Neural progenitor cell (in vitro differentiated cells): ENCODE results near the gene RAPGEF4.

ENCODE experiments used
- EZH2 ChIP-seq: fragments of 200-600 bp; sonication (generic); IDR thresholded peaks from 2 replicates; pipeline ENCODE4 v1.6.1; 2017; ENCODE audit warnings: antibody characterized with exemption, mild to moderate bottlenecking, moderate library complexity
- EZH2phosphoT487 ChIP-seq: fragments of 200-600 bp; sonication (generic); IDR thresholded peaks from 2 replicates; pipeline ENCODE4 v1.6.1; 2017; ENCODE audit warnings: antibody characterized with exemption
- TF ChIP-seq, protein P1 (sequence below): fragments of 200-600 bp; sonication (generic); IDR thresholded peaks from 2 replicates; pipeline ENCODE4 v1.5.1; 2017; ENCODE audit warnings: antibody characterized with exemption, mild to moderate bottlenecking

DNA sequence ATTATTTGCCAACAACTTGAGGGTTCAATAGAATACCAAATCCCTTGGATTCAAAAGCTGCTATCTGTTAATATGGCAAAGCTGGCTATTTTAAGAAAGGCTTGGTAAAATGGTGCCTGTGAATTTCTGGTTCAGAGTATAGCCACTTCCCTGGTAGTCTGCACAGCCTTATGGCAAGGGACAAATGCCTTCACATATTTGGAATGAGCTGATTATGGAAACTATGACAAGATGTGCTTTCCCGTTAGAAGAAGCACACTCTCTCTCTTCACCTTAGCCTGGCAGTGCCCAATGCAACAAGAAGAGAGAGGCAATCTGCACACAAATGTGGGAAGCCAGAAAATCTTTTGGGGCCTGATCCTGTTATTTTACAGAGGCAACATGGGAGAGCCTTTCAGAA, 292.5 kb downstream of the RAPGEF4 start:
- TF ChIP-seq EZH2phosphoT487 (no peak), EZH2 (no peak)
- TF ChIP-seq, protein P1, sequence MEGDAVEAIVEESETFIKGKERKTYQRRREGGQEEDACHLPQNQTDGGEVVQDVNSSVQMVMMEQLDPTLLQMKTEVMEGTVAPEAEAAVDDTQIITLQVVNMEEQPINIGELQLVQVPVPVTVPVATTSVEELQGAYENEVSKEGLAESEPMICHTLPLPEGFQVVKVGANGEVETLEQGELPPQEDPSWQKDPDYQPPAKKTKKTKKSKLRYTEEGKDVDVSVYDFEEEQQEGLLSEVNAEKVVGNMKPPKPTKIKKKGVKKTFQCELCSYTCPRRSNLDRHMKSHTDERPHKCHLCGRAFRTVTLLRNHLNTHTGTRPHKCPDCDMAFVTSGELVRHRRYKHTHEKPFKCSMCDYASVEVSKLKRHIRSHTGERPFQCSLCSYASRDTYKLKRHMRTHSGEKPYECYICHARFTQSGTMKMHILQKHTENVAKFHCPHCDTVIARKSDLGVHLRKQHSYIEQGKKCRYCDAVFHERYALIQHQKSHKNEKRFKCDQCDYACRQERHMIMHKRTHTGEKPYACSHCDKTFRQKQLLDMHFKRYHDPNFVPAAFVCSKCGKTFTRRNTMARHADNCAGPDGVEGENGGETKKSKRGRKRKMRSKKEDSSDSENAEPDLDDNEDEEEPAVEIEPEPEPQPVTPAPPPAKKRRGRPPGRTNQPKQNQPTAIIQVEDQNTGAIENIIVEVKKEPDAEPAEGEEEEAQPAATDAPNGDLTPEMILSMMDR, result no peak
